Measurements from ENCODE around the gene RXFP2.

Gene RXFP2

DNA sequence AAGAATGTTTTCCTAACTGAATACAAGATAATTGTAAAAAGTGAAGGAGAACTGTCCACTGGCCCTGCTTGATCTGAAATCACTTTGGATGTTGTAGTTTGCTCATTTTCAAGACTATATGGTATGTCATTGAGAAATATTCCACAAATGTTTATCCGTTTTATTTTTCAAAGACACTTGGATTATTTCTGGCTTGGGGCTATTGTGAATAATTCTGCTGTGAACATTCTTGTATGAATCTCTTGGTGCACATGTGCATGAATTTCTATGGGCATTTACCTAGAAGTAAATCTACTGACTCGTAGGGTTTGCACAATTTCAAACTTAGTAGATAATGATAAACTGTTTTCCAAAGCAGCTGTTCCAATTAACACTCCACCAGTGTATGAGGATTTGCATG, 8.6 kb downstream of the RXFP2 start:
- H3K4me1 ChIP-seq: no peaks in the 10 kb centered on the region
- H3K4me3 ChIP-seq: no peak overlapping the region
- no peaks in the 10 kb centered on the region for H3K36me3 ChIP-seq (replicated peaks)
- no peaks in the 10 kb centered on the region for H3K9me3 ChIP-seq
- no peak for DNase-seq (ENCODE audit: low spot score in 2 of 2)
- in situ Hi-C loops (cut with MboI; ENCODE audit: low sequenced_read_pairs): loop anchor here (25.0 kb wide), 2 partner anchors 211 to 511 kb away; no protein-coding TSS in a partner anchor
- H3K27me3 ChIP-seq (ENCODE audit: low read depth): no peaks in the 10 kb centered on the region; the same call in 1 of the 2 replicates

DNA sequence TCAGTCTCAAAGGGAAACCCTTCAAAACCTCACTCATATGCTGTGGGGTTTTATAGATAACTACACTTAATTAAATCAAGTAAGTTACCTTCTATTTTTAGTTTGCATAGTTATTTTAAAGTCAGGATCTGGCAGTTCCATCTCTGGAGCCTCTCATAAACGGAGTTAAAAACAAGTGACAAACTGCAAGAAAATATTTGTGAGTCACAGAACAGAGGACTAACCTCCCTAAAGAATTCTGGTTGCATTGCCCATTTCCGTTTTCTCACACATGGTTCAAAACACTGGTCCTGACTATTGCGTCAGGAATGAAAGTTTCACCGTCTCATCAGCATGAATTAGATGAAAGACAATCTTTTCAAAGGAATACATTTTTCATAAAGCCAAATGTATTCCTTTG, 10.6 kb downstream of the RXFP2 start:
- H3K4me1 ChIP-seq: no peaks in the 10 kb centered on the region
- no peak for DNase-seq (ENCODE audit: low spot score in 2 of 2)
- H3K27me3 ChIP-seq (ENCODE audit: low read depth): no peaks in the 10 kb centered on the region; the same call in 1 of the 2 replicates
- no peaks in the 10 kb centered on the region for H3K36me3 ChIP-seq (replicated peaks)
- in situ Hi-C loops (cut with MboI; ENCODE audit: low sequenced_read_pairs): loop anchor here (25.0 kb wide), 2 partner anchors 213 to 513 kb away; no protein-coding TSS in a partner anchor
- H3K9me3 ChIP-seq: no peaks in the 10 kb centered on the region
- H3K4me3 ChIP-seq: no peak overlapping the region

DNA sequence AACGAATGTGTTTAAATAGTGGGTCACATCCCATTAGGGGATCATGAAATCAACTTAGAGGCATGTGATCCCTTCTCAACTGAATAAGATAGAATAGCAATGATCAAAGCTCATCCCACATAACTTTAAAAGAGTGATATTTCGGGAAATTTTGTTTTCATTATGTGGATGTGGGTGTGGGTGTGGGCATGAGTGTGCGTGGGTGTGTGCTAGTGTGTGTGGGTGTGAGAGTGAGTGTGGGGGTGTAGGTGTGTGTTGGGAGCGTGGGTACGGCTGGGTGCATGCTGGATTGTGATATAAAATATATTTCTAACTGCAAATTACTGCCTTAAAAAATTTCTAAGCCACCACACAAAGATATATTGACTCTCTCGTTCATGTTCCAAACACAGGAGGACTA, 15.9 kb downstream of the RXFP2 start:
- DNase-seq (ENCODE audit: low spot score in 2 of 2): no peak
- no peaks in the 10 kb centered on the region for H3K9me3 ChIP-seq
- in situ Hi-C loops (cut with MboI; ENCODE audit: low sequenced_read_pairs): no loop called here
- H3K36me3 ChIP-seq (replicated peaks): no peaks in the 10 kb centered on the region
- H3K27me3 ChIP-seq (ENCODE audit: low read depth): no peaks in the 10 kb centered on the region
- H3K4me1 ChIP-seq: no peaks in the 10 kb centered on the region
- no peak overlapping the region for H3K4me3 ChIP-seq

- Histone ChIP-seq H3K36me3 (replicated peaks) (no peaks in the 10 kb centered on the region), H3K27me3 (ENCODE audit: low read depth) (no peaks in the 10 kb centered on the region), H3K9me3 (no peaks in the 10 kb centered on the region), H3K4me1 (no peaks in the 10 kb centered on the region), H3K4me3 (no peak overlapping the region)
- in situ Hi-C loops (cut with MboI; ENCODE audit: low sequenced_read_pairs): no loop called here
- DNase-seq (ENCODE audit: low spot score in 2 of 2): no peak
Measured at GRCh38 chr13:31755803-31756212, 16.5 kb downstream of the RXFP2 start.

DNA sequence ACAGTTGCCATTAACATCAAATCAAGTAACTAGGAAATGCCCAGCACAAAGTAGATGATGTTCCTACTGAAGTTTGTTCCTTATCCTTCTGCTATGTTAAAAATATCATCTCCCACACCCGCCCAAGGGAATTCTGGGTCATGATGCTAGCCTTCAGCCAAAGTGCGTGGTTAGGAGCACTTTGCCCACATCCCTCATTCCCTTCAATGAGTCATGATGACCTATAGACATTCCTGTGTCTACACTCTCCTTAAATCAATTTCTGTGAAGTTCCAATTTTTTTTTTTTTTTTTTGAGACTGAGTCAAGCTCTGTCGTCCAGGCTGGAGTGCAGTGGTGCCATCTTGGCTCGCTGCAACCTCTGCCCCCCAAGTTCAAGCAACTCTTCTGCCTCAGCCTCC, 17.0 kb downstream of the RXFP2 start:
- DNase-seq (ENCODE audit: low spot score in 2 of 2): no peak
- Histone ChIP-seq H3K36me3 (replicated peaks) (no peaks in the 10 kb centered on the region), H3K4me1 (no peaks in the 10 kb centered on the region), H3K27me3 (ENCODE audit: low read depth) (no peaks in the 10 kb centered on the region), H3K9me3 (no peaks in the 10 kb centered on the region), H3K4me3 (no peak overlapping the region)
- in situ Hi-C loops (cut with MboI; ENCODE audit: low sequenced_read_pairs): no loop called here

GRCh38 chr13:31761951-31762350, 22.6 kb downstream of the RXFP2 start:
- peaks cover 13% of the 10 kb centered on the region for H3K4me1 ChIP-seq
- DNase-seq (ENCODE audit: low spot score in 2 of 2): no peak
- H3K27me3 ChIP-seq (ENCODE audit: low read depth): no peaks in the 10 kb centered on the region
- H3K4me3 ChIP-seq: no peak overlapping the region
- H3K36me3 ChIP-seq (replicated peaks): no peaks in the 10 kb centered on the region
- H3K9me3 ChIP-seq: no peaks in the 10 kb centered on the region
- in situ Hi-C loops (cut with MboI; ENCODE audit: low sequenced_read_pairs): no loop called here

DNA sequence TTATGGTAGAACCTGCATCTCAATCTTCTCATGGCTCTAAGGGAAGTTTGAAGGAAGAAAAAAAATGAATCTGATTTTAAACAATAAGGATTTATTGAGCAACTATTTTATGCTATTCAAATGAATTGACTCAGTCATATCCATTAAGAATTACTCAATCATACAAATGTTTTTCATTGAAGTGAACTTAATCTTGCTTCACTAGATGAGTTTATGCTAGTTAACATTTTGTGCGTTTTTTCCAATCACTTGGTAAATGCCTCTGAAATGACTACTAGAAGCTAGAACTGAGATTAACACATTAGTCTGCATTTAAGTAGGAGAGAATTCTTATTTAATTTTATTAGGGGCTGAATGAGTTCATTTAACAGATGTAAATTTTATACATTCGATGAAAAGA, 25.2 kb downstream of the RXFP2 start:
- in situ Hi-C loops (cut with MboI; ENCODE audit: low sequenced_read_pairs): no loop called here
- DNase-seq (ENCODE audit: low spot score in 2 of 2): no peak
- no peaks in the 10 kb centered on the region for H3K36me3 ChIP-seq (replicated peaks)
- peaks cover 13% of the 10 kb centered on the region for H3K4me1 ChIP-seq
- no peaks in the 10 kb centered on the region for H3K9me3 ChIP-seq
- H3K27me3 ChIP-seq (ENCODE audit: low read depth): no peaks in the 10 kb centered on the region
- H3K4me3 ChIP-seq: no peak overlapping the region

GRCh38 chr13:31765138-31765785, 25.9 kb downstream of the RXFP2 start:
- DNase-seq (ENCODE audit: low spot score in 2 of 2): peak in 1 of 2 experiments; percentile 27
- Histone ChIP-seq H3K36me3 (replicated peaks) (no peaks in the 10 kb centered on the region), H3K4me3 (no peak overlapping the region), H3K27me3 (ENCODE audit: low read depth) (no peaks in the 10 kb centered on the region), H3K9me3 (no peaks in the 10 kb centered on the region), H3K4me1 (peaks cover 13% of the 10 kb centered on the region)
- in situ Hi-C loops (cut with MboI; ENCODE audit: low sequenced_read_pairs): no loop called here

- Histone ChIP-seq H3K27me3 (ENCODE audit: low read depth) (no peaks in the 10 kb centered on the region), H3K9me3 (no peaks in the 10 kb centered on the region), H3K4me3 (no peak overlapping the region), H3K36me3 (replicated peaks) (no peaks in the 10 kb centered on the region), H3K4me1 (peaks cover 23% of the 10 kb centered on the region)
- in situ Hi-C loops (cut with MboI; ENCODE audit: low sequenced_read_pairs): no loop called here
- DNase-seq (ENCODE audit: low spot score in 2 of 2): no peak
Measured at GRCh38 chr13:31767175-31767900, 28.0 kb downstream of the RXFP2 start.

DNA sequence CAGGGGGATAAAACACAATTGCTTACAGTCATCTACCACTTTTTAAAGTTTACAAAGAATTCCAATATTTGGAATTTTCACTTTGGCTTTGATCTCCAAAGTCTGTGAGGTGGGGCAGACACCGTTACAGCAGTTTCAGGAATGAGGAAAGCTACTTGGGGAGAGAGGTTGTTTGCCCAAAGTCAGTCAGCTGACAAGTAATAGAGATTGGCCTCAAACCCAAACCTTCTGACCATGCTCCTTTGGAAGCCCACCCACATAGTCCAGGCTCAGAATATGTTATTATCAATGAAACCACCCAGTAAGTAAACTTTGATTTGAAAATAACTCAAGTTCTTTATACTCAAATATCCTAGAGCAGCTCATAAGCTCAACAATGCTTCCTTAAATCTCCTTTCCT, 29.0 kb downstream of the RXFP2 start:
- Histone ChIP-seq H3K9me3 (no peaks in the 10 kb centered on the region), H3K4me3 (no peak overlapping the region), H3K36me3 (replicated peaks) (no peaks in the 10 kb centered on the region), H3K27me3 (ENCODE audit: low read depth) (no peaks in the 10 kb centered on the region), H3K4me1 (peaks cover 31% of the 10 kb centered on the region)
- in situ Hi-C loops (cut with MboI; ENCODE audit: low sequenced_read_pairs): no loop called here
- no peak for DNase-seq (ENCODE audit: low spot score in 2 of 2)

DNA sequence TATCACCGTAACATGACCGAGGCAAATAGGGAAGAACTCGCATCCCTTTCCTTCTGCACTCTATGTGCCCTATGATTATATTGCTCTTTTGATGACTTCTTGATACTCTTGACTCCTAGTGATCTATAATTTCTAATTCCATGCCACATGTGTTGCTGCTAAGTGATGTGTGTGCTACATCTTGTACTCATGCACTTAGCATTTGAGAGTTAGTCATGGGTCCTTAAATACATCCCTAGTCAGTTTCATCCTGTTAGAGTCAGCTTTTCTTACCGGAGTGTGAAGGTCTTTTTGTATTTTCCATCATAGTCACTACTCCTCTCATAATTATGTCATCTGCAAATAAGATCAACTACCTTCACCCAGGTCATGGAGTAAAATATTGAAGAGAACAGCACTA, 30.2 kb downstream of the RXFP2 start:
- no peak for DNase-seq (ENCODE audit: low spot score in 2 of 2)
- in situ Hi-C loops (cut with MboI; ENCODE audit: low sequenced_read_pairs): no loop called here
- peaks cover 31% of the 10 kb centered on the region for H3K4me1 ChIP-seq
- no peaks in the 10 kb centered on the region for H3K9me3 ChIP-seq
- H3K36me3 ChIP-seq (replicated peaks): no peaks in the 10 kb centered on the region
- H3K4me3 ChIP-seq: no peak overlapping the region
- H3K27me3 ChIP-seq (ENCODE audit: low read depth): no peaks in the 10 kb centered on the region

DNA sequence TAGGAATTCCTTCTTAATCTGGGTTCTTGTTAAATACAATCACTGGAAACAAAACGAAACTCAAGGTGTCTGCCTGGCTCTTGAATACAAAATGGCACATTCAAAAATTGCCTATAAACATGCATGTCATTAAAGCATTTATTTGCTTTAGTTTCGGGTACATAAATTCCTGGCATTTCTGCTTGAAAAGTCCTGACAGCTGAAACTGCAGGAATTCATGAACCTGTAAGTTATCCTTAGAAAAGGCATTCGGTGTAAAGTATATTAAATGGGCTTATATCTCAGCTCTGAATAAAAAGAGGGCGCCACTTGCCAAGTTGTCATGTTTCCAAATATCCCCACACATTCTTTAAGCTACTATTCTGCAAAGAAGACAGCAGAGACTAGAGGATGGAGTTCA, 32.9 kb downstream of the RXFP2 start:
- in situ Hi-C loops (cut with MboI; ENCODE audit: low sequenced_read_pairs): no loop called here
- peak; percentile 30 to 82 for DNase-seq (ENCODE audit: low spot score in 2 of 2)
- H3K4me3 ChIP-seq: no peak overlapping the region
- H3K9me3 ChIP-seq: no peaks in the 10 kb centered on the region
- no peaks in the 10 kb centered on the region for H3K27me3 ChIP-seq (ENCODE audit: low read depth)
- no peaks in the 10 kb centered on the region for H3K36me3 ChIP-seq (replicated peaks)
- H3K4me1 ChIP-seq: peaks cover 18% of the 10 kb centered on the region

GRCh38 chr13:31773538-31773937, 34.2 kb downstream of the RXFP2 start:
- Histone ChIP-seq H3K9me3 (no peaks in the 10 kb centered on the region), H3K4me1 (peaks cover 18% of the 10 kb centered on the region), H3K27me3 (ENCODE audit: low read depth) (no peaks in the 10 kb centered on the region), H3K4me3 (no peak overlapping the region), H3K36me3 (replicated peaks) (no peaks in the 10 kb centered on the region)
- no peak for DNase-seq (ENCODE audit: low spot score in 2 of 2)
- in situ Hi-C loops (cut with MboI; ENCODE audit: low sequenced_read_pairs): no loop called here

GRCh38 chr13:31774186-31774750, 34.9 kb downstream of the RXFP2 start:
- no peaks in the 10 kb centered on the region for H3K9me3 ChIP-seq
- no peak overlapping the region for H3K4me3 ChIP-seq
- H3K27me3 ChIP-seq (ENCODE audit: low read depth): no peaks in the 10 kb centered on the region
- DNase-seq (ENCODE audit: low spot score in 2 of 2): no peak
- H3K4me1 ChIP-seq: peaks cover 18% of the 10 kb centered on the region
- no peaks in the 10 kb centered on the region for H3K36me3 ChIP-seq (replicated peaks)
- in situ Hi-C loops (cut with MboI; ENCODE audit: low sequenced_read_pairs): no loop called here
